T-helper 1 cell treated with Interleukin-12 subunit alpha and Interleukin-12 subunit beta and Interleukin-4 antibody, amounts not matched to agents 30 μg/mL and 1 μg/mL, for 36 hours (primary cell): ENCODE data around the gene CENPU.
"Not testable (repeated sequence)": the region's sequence is repeated elsewhere in the genome, so short reads cannot be mapped to it uniquely, and the experiment has no call there.

Experiments
- H3K27ac Mint-ChIP-seq: one replicate; pipeline ENCODE4 v1.8.0; 2021; ENCODE audit warnings: mild to moderate bottlenecking, mixed read lengths
- H3K27me3 Mint-ChIP-seq: one replicate; pipeline ENCODE4 v1.8.0; 2021; ENCODE audit warnings: low read depth, mixed read lengths
- H3K36me3 Mint-ChIP-seq: one replicate; pipeline ENCODE4 v1.8.0; 2021; ENCODE audit warnings: low read depth, mixed read lengths
- H3K4me1 Mint-ChIP-seq: one replicate; pipeline ENCODE4 v1.8.0; 2021; ENCODE audit warnings: low read depth, mixed read lengths
- H3K4me3 Mint-ChIP-seq: one replicate; pipeline ENCODE4 v1.8.0; 2021; ENCODE audit warnings: mild to moderate bottlenecking, moderate library complexity, mixed read lengths
- H3K9me3 Mint-ChIP-seq: one replicate; pipeline ENCODE4 v1.8.0; 2021; ENCODE audit warnings: mixed read lengths

Gene CENPU

DNA sequence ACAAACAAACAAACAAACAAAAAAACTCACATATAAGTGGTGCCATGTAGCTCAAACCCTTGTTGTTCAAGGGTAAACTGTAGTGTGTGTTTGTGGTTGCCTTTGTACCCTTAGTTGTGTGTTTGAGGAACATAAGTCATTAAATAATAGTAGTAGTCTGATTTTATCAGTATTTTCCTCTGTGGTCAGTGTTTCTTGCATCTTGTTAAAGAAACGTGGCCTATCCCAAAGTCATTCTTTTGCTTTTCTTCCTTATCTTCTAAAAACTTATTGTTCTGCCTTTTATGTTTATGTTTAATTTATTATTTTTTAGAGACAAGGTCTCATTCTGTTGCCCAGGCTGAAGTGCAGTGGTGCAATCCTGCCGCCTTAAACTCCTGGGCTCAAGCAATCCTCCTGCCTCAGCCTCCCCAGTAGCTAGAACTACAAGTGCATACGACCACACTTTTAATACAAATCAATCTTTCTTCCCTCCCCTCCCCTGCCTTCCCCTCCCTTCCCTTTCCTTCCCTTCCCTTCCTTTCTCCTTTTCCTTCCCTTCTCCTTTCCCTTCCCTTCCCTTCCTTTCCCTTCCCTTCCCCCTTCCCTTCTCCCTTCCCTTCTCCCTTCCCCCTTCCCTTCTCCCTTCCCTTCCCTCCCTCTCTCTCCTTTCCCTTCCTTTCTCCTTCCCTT, 57.9 kb downstream of the CENPU start:
- Mint-ChIP-seq H3K36me3 (peaks cover 8% of the 10 kb centered on the region), H3K4me1 (peaks cover 2% of the 10 kb centered on the region), H3K9me3 (no peaks in the 10 kb centered on the region), H3K4me3 (no peak overlapping the region), H3K27ac (no peak overlapping the region), H3K27me3 (no peaks in the 10 kb centered on the region)

DNA sequence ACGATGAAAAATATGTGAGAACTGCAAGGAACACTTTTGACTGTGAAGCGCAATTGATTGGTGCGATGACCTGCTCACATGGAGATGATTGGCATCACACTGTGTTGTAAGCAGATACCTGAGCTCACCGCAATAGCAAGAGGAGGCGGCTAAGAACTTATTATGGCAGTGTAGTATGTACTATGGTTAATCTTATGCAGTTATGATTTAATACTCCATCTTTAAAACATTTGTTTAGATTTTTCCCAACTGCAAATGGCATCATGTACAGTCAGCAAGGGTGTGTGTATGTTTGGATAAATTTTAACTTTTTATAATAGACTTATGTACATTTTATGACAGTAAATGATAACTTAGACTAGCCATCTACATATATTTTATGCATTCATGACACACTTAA, 58.9 kb downstream of the CENPU start:
- Mint-ChIP-seq H3K27ac (no peak overlapping the region), H3K36me3 (peaks cover 8% of the 10 kb centered on the region), H3K4me1 (peaks cover 5% of the 10 kb centered on the region)

DNA sequence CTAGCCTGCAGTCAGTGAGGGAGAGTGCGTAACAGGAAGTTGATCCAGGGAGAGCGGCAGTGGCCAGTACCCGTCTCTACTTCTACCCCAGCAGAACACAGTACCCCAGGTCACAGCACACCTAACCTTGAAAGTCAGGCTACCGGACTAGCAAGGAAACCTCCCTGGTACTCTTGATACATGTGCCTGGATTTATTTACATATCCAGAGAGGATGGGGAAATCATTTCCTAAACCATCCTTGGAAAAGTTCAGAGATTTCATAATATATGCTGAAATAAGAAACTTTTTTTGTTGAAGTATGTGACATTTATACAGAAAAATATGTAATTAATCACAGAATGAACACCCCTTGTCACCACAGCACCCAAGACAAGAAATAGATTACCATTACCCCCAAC, 59.9 kb downstream of the CENPU start:
- H3K27me3 Mint-ChIP-seq: no peaks in the 10 kb centered on the region
- H3K4me3 Mint-ChIP-seq: no peak overlapping the region
- peaks cover 15% of the 10 kb centered on the region for H3K4me1 Mint-ChIP-seq
- no peak overlapping the region for H3K27ac Mint-ChIP-seq
- peaks cover 8% of the 10 kb centered on the region for H3K36me3 Mint-ChIP-seq
- H3K9me3 Mint-ChIP-seq: no peaks in the 10 kb centered on the region

More for the DNA sequence above, 58.9 kb downstream of the CENPU start:
- no peaks in the 10 kb centered on the region for H3K27me3 Mint-ChIP-seq
- no peak overlapping the region for H3K4me3 Mint-ChIP-seq
- H3K9me3 Mint-ChIP-seq: no peaks in the 10 kb centered on the region

DNA sequence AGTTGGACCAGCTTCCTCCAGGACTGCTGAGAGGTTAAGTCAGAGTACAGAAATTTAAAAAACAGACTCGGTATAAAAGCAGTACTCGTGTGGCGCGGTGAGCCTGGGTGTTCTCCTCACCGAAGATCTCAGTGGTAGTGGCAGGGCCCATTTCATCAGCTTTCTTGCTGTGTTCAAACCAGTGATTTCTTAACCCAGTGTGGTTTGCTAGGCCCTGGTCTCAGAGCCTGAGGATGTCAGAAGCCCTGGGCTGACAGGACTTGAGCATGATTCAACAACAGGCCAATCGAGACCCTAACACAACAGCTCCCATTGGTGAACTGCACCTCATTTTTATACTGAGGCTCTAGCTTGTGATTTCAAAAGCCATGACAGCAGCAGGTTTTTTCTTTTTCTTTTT, 61.2 kb downstream of the CENPU start:
- no peaks in the 10 kb centered on the region for H3K27me3 Mint-ChIP-seq
- H3K27ac Mint-ChIP-seq: no peak overlapping the region
- peaks cover 26% of the 10 kb centered on the region for H3K4me1 Mint-ChIP-seq
- H3K9me3 Mint-ChIP-seq: no peaks in the 10 kb centered on the region
- peaks cover 16% of the 10 kb centered on the region for H3K36me3 Mint-ChIP-seq
- no peak overlapping the region for H3K4me3 Mint-ChIP-seq

DNA sequence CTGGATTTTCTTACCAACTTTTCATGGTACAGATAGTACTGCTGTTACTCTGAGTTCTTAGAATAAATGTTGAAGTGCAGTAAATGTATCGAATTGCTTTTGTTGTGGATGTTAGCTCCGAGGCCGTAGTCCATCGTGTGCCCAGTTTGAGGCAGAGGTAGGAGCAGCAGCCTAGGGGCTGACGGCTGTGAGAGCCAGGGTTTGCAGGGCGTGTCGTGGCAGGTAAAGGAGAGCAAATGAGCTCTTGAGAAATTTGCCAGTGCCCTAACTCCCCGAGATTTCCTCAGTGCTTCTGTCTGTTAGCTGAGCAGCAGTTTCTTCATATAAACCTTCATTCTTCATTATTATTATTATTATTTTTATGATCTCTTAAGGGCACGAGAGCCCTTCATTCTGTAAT, 62.8 kb downstream of the CENPU start:
- no peak overlapping the region for H3K27ac Mint-ChIP-seq
- peaks cover 18% of the 10 kb centered on the region for H3K36me3 Mint-ChIP-seq
- no peak overlapping the region for H3K4me3 Mint-ChIP-seq
- no peaks in the 10 kb centered on the region for H3K9me3 Mint-ChIP-seq
- H3K27me3 Mint-ChIP-seq: no peaks in the 10 kb centered on the region
- peaks cover 32% of the 10 kb centered on the region for H3K4me1 Mint-ChIP-seq

DNA sequence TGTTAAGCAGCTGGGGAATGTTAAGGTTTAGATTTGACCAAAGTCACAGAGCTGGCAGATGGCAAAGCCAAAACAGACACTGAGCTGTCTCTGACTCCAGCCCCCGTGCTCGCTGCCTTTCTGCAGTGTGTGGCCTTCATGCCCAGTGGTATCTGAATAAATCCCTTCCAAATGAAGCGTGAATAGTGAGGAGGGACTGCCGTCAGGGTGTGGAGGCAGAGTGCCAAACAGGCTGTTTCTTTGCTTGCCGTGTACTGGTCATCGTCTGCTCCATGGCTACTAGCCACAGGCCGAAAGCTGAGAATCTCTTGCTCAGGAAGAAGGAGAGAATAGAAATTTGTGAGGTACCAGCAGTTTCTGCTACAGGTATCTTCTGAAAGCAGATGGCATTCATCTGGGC, 64.6 kb downstream of the CENPU start:
- H3K9me3 Mint-ChIP-seq: no peaks in the 10 kb centered on the region
- H3K27me3 Mint-ChIP-seq: no peaks in the 10 kb centered on the region
- peaks cover 31% of the 10 kb centered on the region for H3K4me1 Mint-ChIP-seq
- H3K4me3 Mint-ChIP-seq: peak overlapping the region; percentile 0
- peak overlapping the region; percentile 71 for H3K27ac Mint-ChIP-seq
- H3K36me3 Mint-ChIP-seq: peaks cover 19% of the 10 kb centered on the region

DNA sequence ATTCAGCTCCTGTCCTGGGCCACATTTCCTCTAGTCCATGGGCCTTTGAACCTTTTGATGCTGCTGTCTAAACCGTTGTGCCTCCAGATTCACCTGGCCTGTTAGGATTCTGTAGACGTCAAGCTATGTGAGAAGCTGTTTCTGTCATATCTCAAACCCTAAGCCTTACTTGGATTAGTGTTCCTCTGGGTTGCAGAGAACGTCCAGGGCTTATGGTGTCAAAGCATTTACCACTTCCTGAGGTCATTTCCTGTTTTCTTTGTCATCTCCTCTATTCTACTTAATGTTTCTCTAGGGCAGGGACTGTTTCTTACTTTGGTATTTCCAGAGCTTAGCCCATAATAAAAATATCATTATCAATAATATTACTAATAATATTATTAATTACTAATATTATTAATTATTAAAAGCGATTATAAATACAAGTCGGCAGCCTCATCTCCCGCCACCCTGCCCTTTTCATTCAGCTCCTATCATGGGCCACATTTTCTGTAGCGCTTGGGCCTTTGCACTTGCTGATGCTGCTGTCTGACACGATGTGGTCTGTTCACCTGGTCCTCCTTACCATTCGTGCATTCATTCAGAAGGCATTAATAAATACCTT, 65.3 kb downstream of the CENPU start:
- peak overlapping the region; percentile 92 for H3K27ac Mint-ChIP-seq

DNA sequence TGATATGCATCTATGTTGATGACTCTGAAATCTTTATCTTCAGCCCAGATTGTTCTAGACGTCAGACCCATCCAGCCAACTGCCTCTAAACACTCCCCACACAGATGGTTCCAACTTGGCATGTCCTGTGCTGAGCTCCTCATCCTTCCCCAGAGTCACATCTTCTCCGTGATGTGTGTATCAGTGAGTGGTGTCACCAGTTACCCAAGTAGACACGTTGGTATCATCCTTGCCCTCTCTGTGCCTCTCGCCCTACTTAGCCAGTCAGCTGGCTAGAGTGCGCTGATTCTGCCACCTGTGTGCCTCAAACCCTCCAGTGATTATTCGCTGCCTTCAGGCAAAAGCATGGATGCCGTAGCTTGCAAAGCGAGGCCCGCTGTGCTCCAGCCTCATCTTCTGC, 65.8 kb downstream of the CENPU start:
- Mint-ChIP-seq H3K9me3 (no peaks in the 10 kb centered on the region), H3K36me3 (peaks cover 16% of the 10 kb centered on the region), H3K4me1 (peaks cover 31% of the 10 kb centered on the region), H3K4me3 (peak overlapping the region; percentile 15), H3K27me3 (no peaks in the 10 kb centered on the region), H3K27ac (peak overlapping the region; percentile 92)

More for the DNA sequence above, 65.3 kb downstream of the CENPU start:
- Mint-ChIP-seq H3K4me1 (peaks cover 31% of the 10 kb centered on the region), H3K36me3 (peaks cover 16% of the 10 kb centered on the region), H3K4me3 (peak overlapping the region; percentile 15), H3K27me3 (no peaks in the 10 kb centered on the region), H3K9me3 (no peaks in the 10 kb centered on the region)

DNA sequence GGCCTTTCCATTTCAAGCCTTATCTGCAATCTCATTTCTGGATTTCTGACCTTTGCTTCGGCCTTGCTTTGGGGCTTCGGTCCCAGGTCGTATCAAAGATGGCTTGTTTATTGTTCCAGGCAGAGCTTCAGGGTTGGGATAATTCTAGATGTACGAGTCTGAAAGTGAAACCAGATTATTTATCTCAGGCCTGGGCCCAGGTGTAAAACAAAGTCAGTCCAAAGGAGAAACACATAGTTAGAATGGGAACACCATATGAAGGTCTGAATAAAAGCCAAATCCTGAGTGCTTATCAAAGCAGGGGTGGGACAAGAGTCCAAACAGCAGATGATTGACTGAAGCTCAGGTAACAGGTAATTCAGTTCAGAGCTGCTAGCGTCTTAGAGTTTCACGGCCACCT, 67.2 kb downstream of the CENPU start:
- Mint-ChIP-seq H3K4me1 (peaks cover 31% of the 10 kb centered on the region), H3K27ac (no peak overlapping the region), H3K4me3 (no peak overlapping the region), H3K9me3 (no peaks in the 10 kb centered on the region), H3K36me3 (peaks cover 16% of the 10 kb centered on the region), H3K27me3 (no peaks in the 10 kb centered on the region)

DNA sequence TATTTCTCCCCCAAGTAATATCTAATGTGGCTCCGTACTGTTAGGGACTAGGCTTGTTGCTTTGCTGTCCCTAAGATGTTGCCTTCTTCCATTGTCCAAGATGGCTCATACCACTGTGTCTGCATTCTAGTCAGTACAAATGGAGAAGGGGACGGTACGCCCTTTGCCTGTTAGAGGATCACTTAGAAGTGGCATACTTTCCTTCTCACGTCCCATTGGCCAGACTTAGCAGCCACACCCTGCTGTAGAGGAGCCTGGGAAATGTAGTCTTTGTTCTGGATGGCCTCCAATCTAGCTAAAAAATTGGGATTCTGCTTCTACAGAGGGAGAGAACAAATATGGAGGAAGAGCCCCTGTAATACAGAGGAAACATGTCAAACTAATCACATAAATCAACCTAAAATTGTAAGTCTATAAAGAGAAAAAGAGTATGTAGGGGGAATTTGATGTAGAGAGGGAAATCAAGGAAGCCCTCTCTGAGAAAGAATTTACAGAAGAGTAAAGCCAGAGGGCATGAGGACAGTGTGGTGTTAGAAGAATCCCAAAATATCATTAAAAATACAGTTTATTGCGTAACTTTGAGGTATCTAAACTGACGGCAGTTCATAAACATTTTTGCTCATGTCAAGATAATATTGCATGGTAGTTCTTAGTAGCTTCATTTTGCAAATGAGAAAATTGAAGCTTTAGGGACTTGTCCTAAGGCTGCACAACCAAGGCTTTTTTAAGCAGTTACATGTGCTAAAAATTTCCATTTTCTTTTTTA, 69.3 kb downstream of the CENPU start:
- peaks cover 25% of the 10 kb centered on the region for H3K4me1 Mint-ChIP-seq
- peaks cover 18% of the 10 kb centered on the region for H3K36me3 Mint-ChIP-seq
- H3K9me3 Mint-ChIP-seq: no peaks in the 10 kb centered on the region
- H3K27me3 Mint-ChIP-seq: no peaks in the 10 kb centered on the region
- no peak overlapping the region for H3K4me3 Mint-ChIP-seq
- no peak overlapping the region for H3K27ac Mint-ChIP-seq

DNA sequence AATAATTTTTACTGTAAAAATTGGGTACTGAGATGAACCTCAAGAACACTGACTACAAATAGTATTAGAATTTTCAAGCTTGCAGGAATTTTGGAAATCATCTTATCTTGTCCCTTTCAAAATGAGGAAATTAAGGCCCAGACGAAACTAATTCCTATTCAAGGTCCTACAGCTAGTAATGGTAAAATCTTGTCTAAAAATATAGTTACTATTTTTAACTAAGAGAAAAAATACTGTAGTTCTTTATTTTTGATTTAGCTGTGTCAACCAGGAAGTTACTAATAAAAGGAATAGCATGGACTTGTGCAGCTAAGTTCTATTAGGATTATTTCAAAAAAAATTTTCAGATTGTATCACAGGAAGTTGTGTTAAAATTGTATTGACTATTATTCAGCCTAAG, 71.7 kb downstream of the CENPU start:
- H3K27ac Mint-ChIP-seq: no peak overlapping the region
- peaks cover 11% of the 10 kb centered on the region for H3K36me3 Mint-ChIP-seq
- H3K27me3 Mint-ChIP-seq: no peaks in the 10 kb centered on the region
- H3K9me3 Mint-ChIP-seq: no peaks in the 10 kb centered on the region
- peaks cover 5% of the 10 kb centered on the region for H3K4me1 Mint-ChIP-seq
- H3K4me3 Mint-ChIP-seq: no peak overlapping the region

DNA sequence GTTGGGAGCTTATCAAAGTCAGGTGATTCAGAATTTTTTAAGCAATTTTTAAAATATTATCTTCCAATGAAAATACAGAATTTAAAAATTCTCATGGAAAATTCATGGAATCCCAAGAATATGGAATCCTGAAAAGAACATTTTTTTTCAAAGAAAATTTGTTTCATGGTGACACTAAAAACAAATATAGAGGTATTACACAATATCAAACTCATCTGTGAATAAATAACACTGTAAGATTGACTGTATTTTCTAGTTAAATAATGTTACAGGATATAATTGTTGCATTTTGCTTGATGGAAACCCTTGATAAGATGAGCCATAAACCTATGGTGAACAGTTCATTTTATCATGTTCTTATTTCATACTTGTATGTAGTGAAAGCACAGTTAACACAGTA, 72.9 kb downstream of the CENPU start:
- Mint-ChIP-seq H3K4me1 (peaks cover 4% of the 10 kb centered on the region), H3K4me3 (no peak overlapping the region), H3K27me3 (no peaks in the 10 kb centered on the region), H3K9me3 (no peaks in the 10 kb centered on the region), H3K27ac (no peak overlapping the region), H3K36me3 (peaks cover 13% of the 10 kb centered on the region)

DNA sequence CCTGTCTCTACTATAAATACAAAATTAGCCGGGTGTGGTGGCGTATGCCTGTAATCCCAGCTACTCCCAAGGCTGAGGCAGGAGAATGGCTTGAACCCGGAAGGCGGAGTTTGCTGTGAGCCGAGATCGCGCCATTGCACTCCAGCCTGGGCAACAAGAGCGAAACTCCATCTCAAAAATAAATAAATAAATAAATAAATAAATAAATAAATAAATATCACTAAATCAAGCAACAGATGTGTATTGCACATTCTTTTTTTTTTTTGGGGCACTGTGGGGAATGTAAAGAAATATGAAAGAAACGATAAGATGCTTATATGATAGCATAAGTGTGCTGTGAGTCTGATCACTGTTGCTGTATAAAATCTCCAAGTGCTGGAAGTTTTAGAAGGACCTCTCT, 76.1 kb downstream of the CENPU start:
- H3K27ac Mint-ChIP-seq, H3K9me3 Mint-ChIP-seq: not testable (repeated sequence)

DNA sequence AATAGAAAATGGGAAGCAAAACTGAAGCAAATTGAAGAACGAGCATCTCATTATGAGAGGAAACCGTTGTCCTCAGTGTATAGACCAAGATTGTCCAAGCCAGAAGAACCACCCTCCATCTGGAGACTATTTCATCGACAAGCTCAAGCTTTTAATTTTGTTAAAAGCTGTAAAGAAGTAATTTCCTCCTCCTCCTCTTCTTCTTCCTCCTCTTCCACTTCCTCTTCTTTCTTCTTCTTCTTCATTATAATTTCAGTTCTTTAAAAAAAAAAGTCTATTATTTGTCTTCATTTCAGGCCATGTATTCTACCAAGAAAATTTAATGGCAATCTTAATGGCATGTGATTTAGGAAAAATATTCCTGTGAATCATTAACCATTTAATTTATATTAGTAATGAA, 76.8 kb downstream of the CENPU start:
- Mint-ChIP-seq H3K36me3 (peaks cover 17% of the 10 kb centered on the region), H3K9me3 (no peaks in the 10 kb centered on the region), H3K4me1 (peaks cover 11% of the 10 kb centered on the region), H3K27me3 (no peaks in the 10 kb centered on the region), H3K4me3 (no peak overlapping the region), H3K27ac (no peak overlapping the region)

More for the DNA sequence above, 76.1 kb downstream of the CENPU start:
- H3K27me3 Mint-ChIP-seq, H3K4me1 Mint-ChIP-seq, H3K4me3 Mint-ChIP-seq: not testable (repeated sequence)
- peaks cover 13% of the 10 kb centered on the region for H3K36me3 Mint-ChIP-seq
